Activated CD8-positive, alpha-beta T cell treated with anti-CD3 and anti-CD28 coated beads for 36 hours (primary cell): Measurements from ENCODE around the gene HNRNPC. TPM values are rescaled to one million over a fixed set of nuclear protein-coding genes. Genes with fewer than 3 reads are reported as not detected.

ENCODE experiments used
- ATAC-seq: fragments of 200-7000 bp; cut with Tn5 transposase; one replicate; pipeline ENCODE4 v1.10.0; 2021; ENCODE audit warnings: mild to moderate bottlenecking, moderate library complexity
- CTCF ChIA-PET: fragments of 350-600 bp; sonication (Branson Sonifier 250); formaldehyde crosslinking; loops from one replicate; lab custom pipeline; 2021; ENCODE audit warnings: antibody characterized with exemption; lab: Charles Lee
- POLR2A ChIA-PET: fragments of 350-600 bp; sonication (Branson Sonifier 250); formaldehyde crosslinking; loops from one replicate; lab custom pipeline; 2021; ENCODE audit warnings: antibody characterized with exemption; lab: Charles Lee
- DNase-seq: peaks from one replicate; pipeline ENCODE4 v3.0.0-alpha.2; 2020
- H3K27ac Mint-ChIP-seq: one replicate; pipeline ENCODE4 v1.8.0; 2021; ENCODE audit warnings: mild to moderate bottlenecking, mixed read lengths
- H3K27me3 Mint-ChIP-seq: one replicate; pipeline ENCODE4 v1.8.0; 2021; ENCODE audit warnings: mixed read lengths
- H3K36me3 Mint-ChIP-seq: one replicate; pipeline ENCODE4 v1.8.0; 2021; ENCODE audit warnings: low read depth, mixed read lengths
- H3K4me1 Mint-ChIP-seq: one replicate; pipeline ENCODE4 v1.8.0; 2021; ENCODE audit warnings: low read depth, mixed read lengths
- H3K4me3 Mint-ChIP-seq: one replicate; pipeline ENCODE4 v1.8.0; 2021; ENCODE audit warnings: mild to moderate bottlenecking, moderate library complexity, mixed read lengths
- H3K9me3 Mint-ChIP-seq: one replicate; pipeline ENCODE4 v1.8.0; 2021; ENCODE audit warnings: mixed read lengths
- intact Hi-C: fragments of 100-400 bp; cut with micrococcal nuclease; formaldehyde crosslinking; loops from one replicate; pipeline ENCODE4 v1.10.0; 2022
- total RNA-seq, 2 experiments: library from RNA; stranded (reverse); gene quantifications; one replicate each; pipeline ENCODE4 v1.2.3, GENCODE V29; 2021
- TF ChIP-seq, protein P1 (sequence below): fragments of 200-600 bp; IDR thresholded peaks from one replicate; pipeline ENCODE4 v1.8.0; 2022; ENCODE audit warnings: antibody characterized with exemption, mild to moderate bottlenecking

HNRNPC gene
- 1,000 to 10,000 TPM; 1,078 to 1,115 TPM for total RNA-seq

DNA sequence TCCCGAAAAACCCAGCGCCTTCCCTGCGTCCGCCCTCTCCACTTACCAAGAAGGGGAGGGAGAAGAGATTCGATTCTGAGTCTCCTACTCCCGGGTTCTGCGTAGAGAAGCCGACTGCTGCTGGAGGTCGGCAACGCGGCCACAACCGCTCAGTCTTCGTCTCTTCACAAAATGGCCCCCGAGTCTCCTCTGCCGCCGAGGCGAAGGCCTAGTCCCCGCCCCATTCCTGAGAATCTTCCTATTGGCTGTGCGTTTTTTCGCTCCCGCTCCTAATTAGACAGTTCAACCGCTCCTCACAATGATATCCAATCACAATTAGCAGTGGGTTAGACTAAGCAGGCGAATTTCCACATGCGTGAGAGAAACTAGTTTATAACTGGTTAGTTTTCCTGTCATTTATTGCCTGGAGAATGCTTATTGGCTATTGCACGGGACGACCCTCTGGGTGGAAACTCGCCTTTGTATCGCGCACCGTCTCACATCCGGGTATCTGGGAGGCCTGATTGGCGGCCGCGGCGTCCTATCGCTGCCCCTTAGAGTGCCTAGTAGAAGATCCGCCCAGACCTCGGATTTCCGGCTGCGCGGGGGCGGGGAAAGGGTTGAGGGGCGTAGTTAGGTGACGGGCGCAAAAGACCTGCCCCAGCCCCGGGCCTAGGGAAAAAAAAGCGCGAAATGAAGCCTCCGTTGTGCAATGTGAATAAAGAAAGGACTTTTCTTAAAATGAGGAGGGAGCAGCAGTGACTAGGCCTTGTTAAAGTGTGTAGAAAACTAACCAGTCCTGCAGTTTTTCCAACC, at the start of gene HNRNPC:
HNRNPC (minus strand) TSS at position 191 of the 795 bp plus-strand sequence. CDS start 35,249 bp downstream, outside the sequence.
- TF ChIP-seq, protein P1, sequence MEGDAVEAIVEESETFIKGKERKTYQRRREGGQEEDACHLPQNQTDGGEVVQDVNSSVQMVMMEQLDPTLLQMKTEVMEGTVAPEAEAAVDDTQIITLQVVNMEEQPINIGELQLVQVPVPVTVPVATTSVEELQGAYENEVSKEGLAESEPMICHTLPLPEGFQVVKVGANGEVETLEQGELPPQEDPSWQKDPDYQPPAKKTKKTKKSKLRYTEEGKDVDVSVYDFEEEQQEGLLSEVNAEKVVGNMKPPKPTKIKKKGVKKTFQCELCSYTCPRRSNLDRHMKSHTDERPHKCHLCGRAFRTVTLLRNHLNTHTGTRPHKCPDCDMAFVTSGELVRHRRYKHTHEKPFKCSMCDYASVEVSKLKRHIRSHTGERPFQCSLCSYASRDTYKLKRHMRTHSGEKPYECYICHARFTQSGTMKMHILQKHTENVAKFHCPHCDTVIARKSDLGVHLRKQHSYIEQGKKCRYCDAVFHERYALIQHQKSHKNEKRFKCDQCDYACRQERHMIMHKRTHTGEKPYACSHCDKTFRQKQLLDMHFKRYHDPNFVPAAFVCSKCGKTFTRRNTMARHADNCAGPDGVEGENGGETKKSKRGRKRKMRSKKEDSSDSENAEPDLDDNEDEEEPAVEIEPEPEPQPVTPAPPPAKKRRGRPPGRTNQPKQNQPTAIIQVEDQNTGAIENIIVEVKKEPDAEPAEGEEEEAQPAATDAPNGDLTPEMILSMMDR, result no peak
- intact Hi-C loops, result loop anchor here (2.0 to 10.0 kb wide), 3 partner anchors 38 to 1275 kb away; partner anchors contain the start of gene SUPT16H
- H3K4me3 Mint-ChIP-seq, result peak within 1 kb of the TSS; percentile 94
- ATAC-seq, result peak; percentile 90
- peak within 1 kb of the TSS; percentile 100 for H3K27ac Mint-ChIP-seq
- peak; percentile 100 for DNase-seq
- ChIA-PET POLR2A (interaction anchor here (0.6 to 6.4 kb wide), 3 partner anchors 14 to 40 kb away, joined by 3 to 102 read pairs (median 4); no protein-coding TSS in a partner anchor), CTCF (no interaction called here)
- peaks cover 48% of the 10 kb centered on the region for H3K36me3 Mint-ChIP-seq
- H3K9me3 Mint-ChIP-seq, result no peaks in the 10 kb centered on the region
- H3K4me1 Mint-ChIP-seq, result peaks cover 24% of the 10 kb centered on the region
- H3K27me3 Mint-ChIP-seq, result no peaks in the 10 kb centered on the region

DNA sequence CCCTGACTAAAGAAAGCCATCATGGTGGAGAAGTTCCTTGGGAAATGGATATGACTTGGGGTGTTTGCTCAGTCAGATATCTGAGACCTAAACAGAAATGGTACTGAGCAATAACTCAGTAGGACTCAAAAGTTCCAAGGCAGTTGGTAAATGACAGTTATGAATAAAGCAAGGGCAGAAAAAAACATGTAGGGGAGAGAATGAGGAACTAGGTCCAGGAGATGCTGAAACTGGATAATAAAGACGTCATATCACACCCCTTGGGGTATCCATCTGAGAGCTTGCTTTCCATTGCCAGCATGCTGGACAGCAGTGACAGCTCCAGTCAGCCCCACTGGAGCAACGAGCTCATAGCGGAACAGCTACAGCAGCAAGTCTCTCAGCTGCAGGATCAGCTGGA, 48.2 kb upstream of the HNRNPC start:
- DNase-seq (no peak), ATAC-seq (no peak)
- Mint-ChIP-seq H3K9me3 (no peaks in the 10 kb centered on the region), H3K4me1 (peaks cover 3% of the 10 kb centered on the region), H3K36me3 (no peaks in the 10 kb centered on the region), H3K27ac (no peak overlapping the region), H3K4me3 (no peak overlapping the region), H3K27me3 (no peaks in the 10 kb centered on the region)
- TF ChIP-seq, protein P1, result no peak
- intact Hi-C loops, result no loop called here
- POLR2A ChIA-PET, result no interaction called here
- CTCF ChIA-PET, result no interaction called here

DNA sequence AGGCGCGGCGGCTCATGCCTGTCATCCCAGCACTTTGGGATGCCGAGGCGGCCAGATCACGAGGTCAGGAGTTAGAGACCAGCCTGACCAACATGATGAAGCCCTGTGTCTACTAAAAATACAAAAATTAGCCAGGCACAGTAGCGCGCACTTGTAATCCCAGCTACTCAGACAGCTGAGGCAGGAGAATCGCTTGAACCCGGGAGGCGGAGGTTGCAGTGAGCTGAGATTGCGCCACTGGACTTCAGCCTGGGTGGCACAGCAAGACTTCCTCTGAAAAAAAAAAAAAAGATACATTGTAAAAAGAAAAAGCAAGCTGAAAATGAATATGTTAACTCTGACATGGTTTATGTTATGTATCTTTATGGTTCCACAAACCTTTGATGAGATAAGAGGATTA, 44.3 kb upstream of the HNRNPC start:
- ChIA-PET POLR2A (no interaction called here), CTCF (no interaction called here)
- DNase-seq (no peak), ATAC-seq (no peak)
- H3K4me3 Mint-ChIP-seq, result no peak overlapping the region
- no peaks in the 10 kb centered on the region for H3K9me3 Mint-ChIP-seq
- no peaks in the 10 kb centered on the region for H3K36me3 Mint-ChIP-seq
- no peaks in the 10 kb centered on the region for H3K27me3 Mint-ChIP-seq
- peaks cover 14% of the 10 kb centered on the region for H3K4me1 Mint-ChIP-seq
- intact Hi-C loops, result no loop called here
- no peak overlapping the region for H3K27ac Mint-ChIP-seq
- TF ChIP-seq, protein P1, result no peak

DNA sequence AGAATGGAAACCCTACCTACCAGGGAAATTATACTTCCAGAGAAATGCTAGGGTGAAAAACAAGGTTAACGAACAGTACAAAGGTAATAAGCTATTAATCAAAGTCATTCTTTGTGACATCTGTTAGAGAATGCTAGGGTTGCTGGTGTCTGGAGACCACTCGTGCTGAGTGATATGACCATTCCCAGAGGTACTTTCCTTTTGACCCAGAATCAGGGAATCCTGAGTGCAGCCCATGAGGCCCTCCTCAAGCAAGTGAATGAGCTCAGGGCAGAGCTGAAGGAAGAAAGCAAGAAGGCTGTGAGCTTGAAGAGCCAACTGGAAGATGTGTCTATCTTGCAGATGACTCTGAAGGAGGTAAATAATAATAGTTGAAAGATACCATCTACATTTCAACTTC, 42.4 kb upstream of the HNRNPC start:
- POLR2A ChIA-PET, result interaction anchor here (0.6 to 3.3 kb wide), 2 partner anchors 53 to 55 kb away, joined by 4 to 9 read pairs; no protein-coding TSS in a partner anchor
- intact Hi-C loops, result no loop called here
- no peak overlapping the region for H3K27ac Mint-ChIP-seq
- no peaks in the 10 kb centered on the region for H3K9me3 Mint-ChIP-seq
- TF ChIP-seq, protein P1, result no peak
- H3K36me3 Mint-ChIP-seq, result no peaks in the 10 kb centered on the region
- CTCF ChIA-PET, result interaction anchor here (1.2 to 1.5 kb wide), 2 partner anchors 187 to 207 kb away, joined by 3 to 5 read pairs; no protein-coding TSS in a partner anchor
- H3K27me3 Mint-ChIP-seq, result no peaks in the 10 kb centered on the region
- ATAC-seq (no peak), DNase-seq (no peak)
- peaks cover 24% of the 10 kb centered on the region for H3K4me1 Mint-ChIP-seq
- H3K4me3 Mint-ChIP-seq, result no peak overlapping the region

DNA sequence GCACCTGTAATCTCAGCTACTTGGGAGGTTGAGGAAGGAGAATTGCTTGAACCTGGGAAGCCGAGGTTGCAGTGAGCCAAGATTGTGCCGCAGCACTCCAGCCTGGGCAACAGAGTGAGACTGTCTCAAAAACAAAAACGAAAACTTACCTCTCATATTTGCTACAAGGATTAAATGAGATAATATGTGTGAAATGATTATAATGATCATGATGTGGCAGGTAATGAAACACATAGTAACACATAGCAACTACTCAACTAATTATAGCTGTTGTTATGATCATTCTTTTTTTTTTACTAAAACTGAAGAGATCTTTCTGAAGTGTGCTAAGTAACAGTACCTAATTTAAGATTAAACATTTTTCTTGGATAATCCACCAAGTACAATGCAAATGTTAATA, 40.7 kb upstream of the HNRNPC start:
- POLR2A ChIA-PET, result interaction anchor here (0.6 to 3.3 kb wide), 4 partner anchors 21 to 203 kb away, joined by 3 to 9 read pairs (median 4); no protein-coding TSS in a partner anchor
- DNase-seq (no peak), ATAC-seq (no peak)
- Mint-ChIP-seq H3K9me3 (no peaks in the 10 kb centered on the region), H3K27me3 (no peaks in the 10 kb centered on the region), H3K4me1 (peaks cover 24% of the 10 kb centered on the region), H3K4me3 (no peak overlapping the region), H3K36me3 (no peaks in the 10 kb centered on the region), H3K27ac (no peak overlapping the region)
- CTCF ChIA-PET, result interaction anchor here (0.9 to 1.2 kb wide), 3 partner anchors 11 to 36 kb away, joined by 3 to 4 read pairs (median 4); no protein-coding TSS in a partner anchor
- TF ChIP-seq, protein P1, result no peak
- intact Hi-C loops, result loop anchor here (5.0 kb wide), 1 partner anchor 43 kb away; the partner anchor contains the start of gene HNRNPC
